ENCODE measurements around the gene ALPI.

Gene ALPI

DNA sequence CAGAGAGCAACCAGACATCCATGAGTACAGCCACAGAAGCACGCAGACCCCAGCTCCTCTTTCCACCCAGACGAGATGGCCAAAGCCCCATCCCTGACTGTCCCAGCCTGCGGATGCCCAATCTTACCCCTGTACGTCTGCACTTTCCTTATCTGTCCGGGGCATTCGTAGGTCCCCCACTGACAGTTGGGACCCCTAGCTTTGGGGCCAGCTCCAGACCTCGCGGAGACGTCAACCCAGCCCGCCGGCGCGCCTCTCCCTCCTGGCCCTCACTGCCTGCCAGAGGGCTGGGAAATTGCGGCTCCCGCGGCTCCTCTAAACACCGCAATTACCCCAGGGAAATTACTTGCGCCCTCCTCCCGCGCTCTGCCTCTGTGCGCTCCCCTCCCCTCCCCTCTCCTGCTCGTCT lies 29.4 kb downstream of the ALPI start:
- TF ChIP-seq, protein P1, sequence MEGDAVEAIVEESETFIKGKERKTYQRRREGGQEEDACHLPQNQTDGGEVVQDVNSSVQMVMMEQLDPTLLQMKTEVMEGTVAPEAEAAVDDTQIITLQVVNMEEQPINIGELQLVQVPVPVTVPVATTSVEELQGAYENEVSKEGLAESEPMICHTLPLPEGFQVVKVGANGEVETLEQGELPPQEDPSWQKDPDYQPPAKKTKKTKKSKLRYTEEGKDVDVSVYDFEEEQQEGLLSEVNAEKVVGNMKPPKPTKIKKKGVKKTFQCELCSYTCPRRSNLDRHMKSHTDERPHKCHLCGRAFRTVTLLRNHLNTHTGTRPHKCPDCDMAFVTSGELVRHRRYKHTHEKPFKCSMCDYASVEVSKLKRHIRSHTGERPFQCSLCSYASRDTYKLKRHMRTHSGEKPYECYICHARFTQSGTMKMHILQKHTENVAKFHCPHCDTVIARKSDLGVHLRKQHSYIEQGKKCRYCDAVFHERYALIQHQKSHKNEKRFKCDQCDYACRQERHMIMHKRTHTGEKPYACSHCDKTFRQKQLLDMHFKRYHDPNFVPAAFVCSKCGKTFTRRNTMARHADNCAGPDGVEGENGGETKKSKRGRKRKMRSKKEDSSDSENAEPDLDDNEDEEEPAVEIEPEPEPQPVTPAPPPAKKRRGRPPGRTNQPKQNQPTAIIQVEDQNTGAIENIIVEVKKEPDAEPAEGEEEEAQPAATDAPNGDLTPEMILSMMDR (conservative IDR thresholded peaks at IDR 0.05; ENCODE audit: control insufficient read depth, insufficient read depth, low read depth, low read length), result no peak
- DNase-seq (ENCODE audit: low read depth), result no peak
- no peak overlapping the region for H3K4me3 ChIP-seq (ENCODE audit: control insufficient read depth, low read depth, low read length)

DNA sequence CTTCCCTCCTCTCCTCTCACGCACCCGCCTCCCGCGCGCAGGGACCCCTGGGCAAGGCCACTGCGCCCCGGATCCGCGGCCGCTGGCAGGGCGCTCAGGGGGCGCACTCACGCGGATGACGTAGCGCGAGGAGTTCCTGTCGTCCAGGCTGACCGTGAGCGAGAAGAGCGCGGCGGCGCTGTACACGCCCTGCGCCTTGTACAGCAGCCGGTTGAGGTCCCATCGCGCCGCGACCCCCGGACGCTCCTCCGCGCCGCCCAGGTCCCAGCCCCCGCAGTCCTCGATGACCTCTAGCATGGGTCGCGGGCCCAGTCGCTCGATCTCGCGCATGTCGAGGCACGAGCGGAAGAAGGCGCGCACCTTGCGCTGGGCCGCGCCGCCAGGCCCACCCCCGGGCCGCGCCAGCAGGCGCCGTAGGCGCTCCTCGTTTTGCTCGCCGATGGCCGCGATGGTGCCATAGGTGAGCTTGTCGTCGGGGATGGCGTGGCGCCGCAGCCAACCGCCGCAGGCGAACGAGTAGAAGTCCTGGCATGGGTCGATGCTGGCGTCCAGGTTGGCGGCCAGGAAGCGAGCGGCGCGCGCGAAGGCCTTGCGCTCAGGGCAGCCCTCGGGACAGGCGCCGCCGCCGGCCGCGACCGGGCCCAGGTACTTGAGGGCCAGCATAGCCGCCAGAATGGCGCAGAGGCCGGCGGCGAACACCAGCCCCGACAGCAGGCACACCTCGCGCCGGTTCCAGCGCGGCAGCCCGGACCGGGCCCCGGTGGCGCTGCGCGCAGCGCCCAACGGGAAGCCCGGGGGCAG lies 30.0 kb downstream of the ALPI start:
- TF ChIP-seq, protein P1 (conservative IDR thresholded peaks at IDR 0.05; ENCODE audit: control insufficient read depth, insufficient read depth, low read depth, low read length), result no peak
- no peak for DNase-seq (ENCODE audit: low read depth)

GRCh38 chr2:232486558-232487384 lies 30.8 kb downstream of the ALPI start:
- TF ChIP-seq, protein P1 (conservative IDR thresholded peaks at IDR 0.05; ENCODE audit: control insufficient read depth, insufficient read depth, low read depth, low read length), result no peak
- no peak overlapping the region for H3K4me3 ChIP-seq (ENCODE audit: control insufficient read depth, low read depth, low read length)
- DNase-seq (ENCODE audit: low read depth), result no peak

More for the DNA sequence above, 30.0 kb downstream of the ALPI start:
- H3K4me3 ChIP-seq (ENCODE audit: control insufficient read depth, low read depth, low read length), result no peak overlapping the region

DNA sequence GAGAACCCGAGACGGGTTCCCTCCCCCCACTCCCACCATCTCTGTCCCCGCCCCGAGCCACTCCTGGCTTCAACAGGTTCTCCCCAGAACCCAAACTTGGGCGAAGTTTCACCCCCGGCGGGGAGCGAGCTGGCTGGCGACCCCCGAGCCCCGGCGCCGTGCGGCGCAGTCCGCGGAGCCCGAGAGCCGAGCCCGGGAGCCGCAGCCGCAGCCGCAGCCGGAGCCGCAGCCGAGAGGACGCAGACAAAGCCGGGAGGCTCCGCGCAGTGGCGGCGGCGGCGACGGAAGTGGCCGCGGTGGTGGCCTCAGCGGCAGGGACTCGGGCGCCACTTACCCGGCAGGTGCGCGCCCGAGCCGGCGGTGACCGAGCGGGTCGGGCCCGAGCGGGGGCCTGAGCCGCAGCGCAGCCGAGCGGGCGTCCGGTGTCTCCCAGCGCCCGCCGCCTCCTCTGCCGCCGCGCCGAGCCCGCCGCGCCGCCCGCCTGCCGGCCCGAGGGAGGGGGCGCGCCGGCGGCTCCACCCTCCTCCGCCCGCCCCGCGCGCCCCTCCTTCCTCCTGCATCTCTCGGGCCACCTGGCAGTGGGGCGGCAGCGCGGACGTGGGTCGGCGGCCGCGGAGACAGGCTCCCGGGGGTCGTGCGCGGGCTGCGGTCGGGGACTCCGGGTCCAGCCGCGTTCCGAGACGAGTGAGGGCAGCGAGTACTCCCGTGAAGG lies 31.6 kb downstream of the ALPI start, which contains the start of gene ECEL1:
ECEL1 (minus strand) TSS at position 450 of the 712 bp plus-strand sequence. CDS start 1,181 bp downstream, outside the sequence.
- H3K4me3 ChIP-seq (ENCODE audit: control insufficient read depth, low read depth, low read length), result no peak within 1 kb of the TSS
- no peak for DNase-seq (ENCODE audit: low read depth)
- TF ChIP-seq, protein P1 (conservative IDR thresholded peaks at IDR 0.05; ENCODE audit: control insufficient read depth, insufficient read depth, low read depth, low read length), result no peak

DNA sequence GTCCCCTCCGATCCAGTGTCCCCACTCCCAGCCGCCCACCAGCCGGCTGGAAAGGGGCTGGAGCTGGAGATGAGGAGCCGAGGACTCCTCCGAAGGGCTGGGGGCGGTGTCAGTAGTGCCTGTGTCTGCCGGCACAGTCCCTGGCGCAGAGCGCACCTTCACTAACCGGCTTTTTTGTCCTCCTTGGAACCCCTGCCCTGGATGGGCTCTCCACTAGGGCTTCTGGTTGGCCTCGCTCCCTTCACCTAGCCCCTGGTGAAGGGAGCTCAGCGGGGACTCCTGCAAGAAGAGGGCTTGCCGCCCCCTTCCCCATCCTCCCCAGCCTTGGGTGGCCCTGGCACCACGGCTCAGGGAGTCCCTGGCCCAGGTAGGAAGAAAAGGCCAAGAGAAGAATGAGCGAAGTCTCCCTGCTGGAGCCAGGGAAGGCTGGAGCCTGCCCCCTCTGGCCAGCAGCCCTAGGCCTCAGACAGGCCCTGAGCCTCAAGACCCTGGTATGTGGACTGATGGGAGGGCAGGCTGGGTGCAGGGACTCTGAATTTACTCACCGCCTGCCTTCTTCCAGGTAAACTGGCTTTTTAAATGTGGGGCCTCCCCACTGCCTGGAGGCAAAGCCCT lies 32.3 kb downstream of the ALPI start:
- TF ChIP-seq, protein P1 (conservative IDR thresholded peaks at IDR 0.05; ENCODE audit: control insufficient read depth, insufficient read depth, low read depth, low read length), result no peak
- DNase-seq (ENCODE audit: low read depth), result no peak
- no peak overlapping the region for H3K4me3 ChIP-seq (ENCODE audit: control insufficient read depth, low read depth, low read length)

Measured in fibroblast of mammary gland (primary cell).